BE2C (cell line): ENCODE measurements around the gene DNAH8.

Experiments
- DNase-seq: peaks from one replicate; pipeline ENCODE4 v3.0.0-alpha.2; 2020
- H3K27me3 ChIP-seq: fragments of 250-450 bp; sonication (Bioruptor Pico); 2 replicates; pipeline ENCODE4 v1.5.1; 2020; ENCODE audit warnings: mild to moderate bottlenecking
- H3K36me3 ChIP-seq: fragments of 250-450 bp; sonication (Bioruptor Pico); 2 replicates; pipeline ENCODE4 v1.5.1; 2020; ENCODE audit warnings: mild to moderate bottlenecking
- H3K4me1 ChIP-seq: fragments of 250-450 bp; sonication (Bioruptor Pico); 2 replicates; pipeline ENCODE4 v1.5.1; 2020
- H3K4me3 ChIP-seq: 2 replicates; pipeline ENCODE4 v1.5.1; 2011; ENCODE audit warnings: low read depth, low read length
- H3K9me3 ChIP-seq: fragments of 250-450 bp; sonication (Bioruptor Pico); 2 replicates; pipeline ENCODE4 v1.5.1; 2020
- TF ChIP-seq, protein P1 (sequence below): IDR thresholded peaks from 2 replicates; pipeline ENCODE4 v1.5.1; 2012; ENCODE audit warnings: mild to moderate bottlenecking, low read depth, low read length

The DNAH8 gene

GRCh38 chr6:39058471-39059147 lies 343.5 kb downstream of the DNAH8 start:
- no peak for DNase-seq
- Histone ChIP-seq H3K36me3 (no peaks in the 10 kb centered on the region), H3K4me1 (no peaks in the 10 kb centered on the region), H3K27me3 (no peaks in the 10 kb centered on the region; the same call in 1 of the 2 replicates), H3K9me3 (no peaks in the 10 kb centered on the region), H3K4me3 (no peak overlapping the region)
- TF ChIP-seq, protein P1, sequence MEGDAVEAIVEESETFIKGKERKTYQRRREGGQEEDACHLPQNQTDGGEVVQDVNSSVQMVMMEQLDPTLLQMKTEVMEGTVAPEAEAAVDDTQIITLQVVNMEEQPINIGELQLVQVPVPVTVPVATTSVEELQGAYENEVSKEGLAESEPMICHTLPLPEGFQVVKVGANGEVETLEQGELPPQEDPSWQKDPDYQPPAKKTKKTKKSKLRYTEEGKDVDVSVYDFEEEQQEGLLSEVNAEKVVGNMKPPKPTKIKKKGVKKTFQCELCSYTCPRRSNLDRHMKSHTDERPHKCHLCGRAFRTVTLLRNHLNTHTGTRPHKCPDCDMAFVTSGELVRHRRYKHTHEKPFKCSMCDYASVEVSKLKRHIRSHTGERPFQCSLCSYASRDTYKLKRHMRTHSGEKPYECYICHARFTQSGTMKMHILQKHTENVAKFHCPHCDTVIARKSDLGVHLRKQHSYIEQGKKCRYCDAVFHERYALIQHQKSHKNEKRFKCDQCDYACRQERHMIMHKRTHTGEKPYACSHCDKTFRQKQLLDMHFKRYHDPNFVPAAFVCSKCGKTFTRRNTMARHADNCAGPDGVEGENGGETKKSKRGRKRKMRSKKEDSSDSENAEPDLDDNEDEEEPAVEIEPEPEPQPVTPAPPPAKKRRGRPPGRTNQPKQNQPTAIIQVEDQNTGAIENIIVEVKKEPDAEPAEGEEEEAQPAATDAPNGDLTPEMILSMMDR: no peak

DNA sequence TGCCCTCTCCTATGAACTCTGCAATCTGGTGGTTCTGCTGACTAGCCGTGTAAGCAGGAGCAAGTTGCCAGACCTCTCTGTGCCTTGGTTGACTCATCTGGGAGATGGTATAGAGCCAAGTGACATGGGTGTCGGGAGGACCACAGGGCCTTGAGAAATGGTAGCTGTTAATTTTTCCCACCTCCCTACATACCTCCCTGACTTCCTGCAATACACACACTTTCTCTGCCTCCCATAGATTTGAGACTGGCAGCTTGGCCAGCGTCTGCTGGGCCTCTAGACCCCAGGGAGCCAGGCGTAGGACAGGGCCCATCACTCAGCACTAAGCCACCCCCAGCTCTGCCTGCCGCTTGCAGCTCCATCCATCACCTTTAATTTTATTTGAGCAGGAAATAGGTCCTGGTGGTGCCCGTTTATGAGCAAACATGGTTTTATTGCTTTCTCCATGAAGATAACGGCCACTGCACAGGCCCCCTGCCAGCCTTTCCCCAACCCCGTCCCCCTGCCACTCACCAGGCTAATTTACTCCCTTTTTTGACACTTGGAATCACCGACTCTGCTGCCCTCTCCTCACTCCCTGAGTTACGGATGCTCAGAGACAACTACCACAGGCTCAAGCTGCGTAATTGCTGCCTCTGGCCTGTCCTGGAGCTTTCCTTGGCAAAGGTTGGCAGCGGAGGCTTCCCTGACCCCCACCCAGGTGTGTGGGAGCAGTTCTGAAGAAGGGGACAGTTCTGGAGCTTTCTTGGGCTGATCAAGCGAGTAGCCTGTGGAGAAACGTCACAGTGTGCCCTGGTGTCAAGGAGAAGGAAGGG lies 344.6 kb downstream of the DNAH8 start:
- Histone ChIP-seq H3K9me3 (no peaks in the 10 kb centered on the region), H3K4me1 (no peaks in the 10 kb centered on the region), H3K4me3 (no peak overlapping the region), H3K36me3 (no peaks in the 10 kb centered on the region), H3K27me3 (no peaks in the 10 kb centered on the region; the same call in 1 of the 2 replicates)
- TF ChIP-seq, protein P1: no peak
- DNase-seq: peak; percentile 42

DNA sequence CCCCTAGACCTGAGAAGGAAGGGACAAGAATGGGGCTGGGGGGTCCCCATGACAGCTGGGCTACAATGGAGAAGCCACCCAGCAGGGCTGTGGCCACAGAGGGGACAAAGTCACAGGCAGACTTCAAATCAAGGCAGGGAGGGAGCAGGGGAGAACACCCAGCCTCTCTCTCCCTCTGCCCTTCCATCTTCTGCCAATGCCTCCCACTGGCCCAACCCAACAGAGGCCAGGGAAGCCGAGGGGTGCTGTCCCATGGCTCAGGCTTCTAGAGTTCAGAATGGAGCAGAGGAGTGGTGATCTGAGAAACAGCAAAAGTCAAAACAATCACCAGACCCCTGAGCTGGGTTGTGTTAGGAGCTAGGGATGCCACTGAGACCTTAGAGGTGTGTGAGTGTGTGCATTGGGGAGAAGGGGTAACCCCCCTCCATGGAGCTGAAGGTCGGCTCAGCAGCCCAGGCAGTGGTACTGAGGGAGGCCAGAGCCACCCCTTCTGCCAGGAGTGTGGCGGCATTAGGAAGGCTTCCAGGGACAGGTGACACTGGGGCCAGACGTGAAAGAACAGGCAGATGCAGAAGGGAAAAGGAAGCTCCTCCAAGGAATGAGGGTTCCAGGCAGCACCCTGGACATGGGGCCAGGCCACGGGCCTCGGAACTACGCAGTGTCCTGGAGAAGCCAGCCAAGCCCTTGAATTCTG lies 345.5 kb downstream of the DNAH8 start:
- no peak overlapping the region for H3K4me3 ChIP-seq
- no peak for DNase-seq
- H3K4me1 ChIP-seq: no peaks in the 10 kb centered on the region
- H3K36me3 ChIP-seq: no peaks in the 10 kb centered on the region
- H3K9me3 ChIP-seq: no peaks in the 10 kb centered on the region
- TF ChIP-seq, protein P1: no peak
- no peaks in the 10 kb centered on the region; the same call in 1 of the 2 replicates for H3K27me3 ChIP-seq

DNA sequence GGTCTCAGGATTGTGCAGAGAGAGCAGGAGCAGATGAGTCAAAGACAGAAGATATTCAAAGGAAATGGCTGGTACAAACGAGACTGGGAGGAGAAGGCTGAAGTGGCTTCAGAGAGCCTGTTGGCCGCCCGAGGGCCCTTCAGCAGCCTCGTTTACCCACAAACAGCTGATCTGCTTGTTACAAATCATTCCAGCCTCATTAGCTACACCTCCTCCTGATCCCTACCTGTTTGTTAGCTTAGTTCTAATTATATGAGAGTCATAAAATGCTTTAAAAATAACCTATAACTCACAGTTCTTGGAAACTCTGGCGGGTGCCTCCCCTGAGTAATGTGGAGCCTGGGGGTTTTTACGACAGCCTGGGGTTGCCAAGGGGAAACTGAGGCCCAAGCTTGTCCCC lies 346.1 kb downstream of the DNAH8 start:
- Histone ChIP-seq H3K4me1 (no peaks in the 10 kb centered on the region), H3K9me3 (no peaks in the 10 kb centered on the region), H3K4me3 (no peak overlapping the region), H3K36me3 (no peaks in the 10 kb centered on the region), H3K27me3 (peaks cover 4% of the 10 kb centered on the region)
- TF ChIP-seq, protein P1: no peak
- DNase-seq: no peak

DNA sequence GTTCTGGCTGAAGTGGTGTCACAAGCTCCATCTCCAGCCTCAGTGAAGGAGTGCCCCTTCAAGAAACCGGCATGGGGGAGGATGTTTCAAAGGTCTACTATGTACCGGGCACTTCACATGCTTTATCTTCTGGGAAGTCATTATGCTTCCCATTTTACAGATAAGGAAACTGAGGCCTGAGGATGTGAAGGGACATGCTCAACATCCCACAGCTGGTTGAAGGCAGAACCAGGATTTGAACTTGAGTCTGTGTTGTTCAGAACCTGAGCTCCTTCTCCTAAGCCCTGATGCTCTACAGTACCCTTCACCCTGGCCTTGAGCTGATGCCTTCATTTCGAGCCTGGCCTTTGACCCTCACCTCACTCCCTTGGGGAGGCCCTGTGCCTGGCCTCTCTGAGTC lies 346.5 kb downstream of the DNAH8 start:
- Histone ChIP-seq H3K36me3 (no peaks in the 10 kb centered on the region), H3K4me1 (no peaks in the 10 kb centered on the region), H3K27me3 (peaks cover 5% of the 10 kb centered on the region), H3K4me3 (no peak overlapping the region), H3K9me3 (no peaks in the 10 kb centered on the region)
- no peak for DNase-seq
- TF ChIP-seq, protein P1: no peak
